ENCODE measurements around the gene D2HGDH. TPM values are rescaled to one million over a fixed set of nuclear protein-coding genes. Genes with fewer than 3 reads are reported as not detected.

Gene D2HGDH
- total and polyA plus RNA-seq, 10 of the 15 experiments (the other 5 are each of a cell fraction or from before 2014, with no cell fraction given) = 0.52 to 32.1 (median 11.0) TPM

DNA sequence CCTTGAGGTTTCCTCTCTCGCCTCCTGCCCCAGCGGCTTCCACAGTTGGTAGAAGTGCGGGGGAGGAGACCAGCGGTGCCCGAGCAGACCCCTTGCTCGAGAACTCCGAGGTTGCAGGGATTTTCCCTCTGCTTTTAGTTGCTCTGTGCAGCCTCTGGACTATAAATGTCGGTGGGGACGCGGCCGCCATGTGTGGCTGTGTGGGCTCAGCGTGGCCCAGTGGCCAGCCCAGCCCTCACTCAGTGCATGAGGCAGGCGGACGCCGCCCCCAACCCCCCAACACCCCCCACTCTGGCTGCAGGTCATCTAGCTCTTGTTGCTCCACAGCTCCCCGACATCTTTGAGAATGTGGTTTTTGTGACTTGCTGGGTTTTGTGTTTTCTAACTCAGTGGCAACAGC lies 15.3 kb upstream of the D2HGDH start:
- H3K27ac ChIP-seq (ENCODE audit: control insufficient read depth, insufficient read depth) = no peak overlapping the region
- in situ Hi-C loops (cut with MboI) = no loop called here
- no peak for TF ChIP-seq HDAC6 (IDR thresholded peaks at IDR 0.05; ENCODE audit: unreplicated experiment)
- TF ChIP-seq SRF (IDR thresholded peaks at IDR 0.05; ENCODE audit: low read depth in 2 of 2, low read length in 2 of 2) = no peak
- no peak for TF ChIP-seq MEF2B (IDR thresholded peaks at IDR 0.05; ENCODE audit: partially characterized antibody, poor library complexity, severe bottlenecking)
- no peak for TF ChIP-seq NFYB (IDR thresholded peaks at IDR 0.05; ENCODE audit: insufficient read depth, low read depth, low read length)
- TF ChIP-seq TAF1 (IDR thresholded peaks at IDR 0.05; ENCODE audit: borderline replicate concordance, low read depth, low read length) = no peak
- TF ChIP-seq STAT1 (conservative IDR thresholded peaks at IDR 0.05) = no peak
- TF ChIP-seq BHLHE40 (IDR thresholded peaks at IDR 0.05; ENCODE audit: borderline replicate concordance in 1 of 2, low read depth in 2 of 2, low read length in 1 of 2) = no peak
- TF ChIP-seq, protein P1, sequence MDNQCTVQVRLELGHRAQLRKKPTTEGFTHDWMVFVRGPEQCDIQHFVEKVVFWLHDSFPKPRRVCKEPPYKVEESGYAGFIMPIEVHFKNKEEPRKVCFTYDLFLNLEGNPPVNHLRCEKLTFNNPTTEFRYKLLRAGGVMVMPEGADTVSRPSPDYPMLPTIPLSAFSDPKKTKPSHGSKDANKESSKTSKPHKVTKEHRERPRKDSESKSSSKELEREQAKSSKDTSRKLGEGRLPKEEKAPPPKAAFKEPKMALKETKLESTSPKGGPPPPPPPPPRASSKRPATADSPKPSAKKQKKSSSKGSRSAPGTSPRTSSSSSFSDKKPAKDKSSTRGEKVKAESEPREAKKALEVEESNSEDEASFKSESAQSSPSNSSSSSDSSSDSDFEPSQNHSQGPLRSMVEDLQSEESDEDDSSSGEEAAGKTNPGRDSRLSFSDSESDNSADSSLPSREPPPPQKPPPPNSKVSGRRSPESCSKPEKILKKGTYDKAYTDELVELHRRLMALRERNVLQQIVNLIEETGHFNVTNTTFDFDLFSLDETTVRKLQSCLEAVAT (IDR thresholded peaks at IDR 0.05) = no peak
- no peak for TF ChIP-seq CHD2 (IDR thresholded peaks at IDR 0.05; ENCODE audit: borderline replicate concordance, low read depth, low read length)
- TF ChIP-seq ZNF592 (IDR thresholded peaks at IDR 0.05) = no peak
- no peak for TF ChIP-seq SP1 (IDR thresholded peaks at IDR 0.05; ENCODE audit: low read depth, low read length)
- TF ChIP-seq ETV6 (conservative IDR thresholded peaks at IDR 0.05 in 1 of 2, IDR thresholded peaks at IDR 0.05 in 1 of 2; ENCODE audit: borderline replicate concordance in 1 of 2, low read depth in 1 of 2) = no peak
- H3K4me3 ChIP-seq = no peak overlapping the region
- no peaks in the 10 kb centered on the region for H3K4me1 ChIP-seq (ENCODE audit: control insufficient read depth, insufficient read depth, low read length)
- no peak for FAIRE-seq
- no peak overlapping the region for H3K9ac ChIP-seq (ENCODE audit: control insufficient read depth, insufficient read depth, low read length)
- H3K79me2 ChIP-seq (ENCODE audit: control insufficient read depth, insufficient read depth, low read length) = no peaks in the 10 kb centered on the region
- SMC1A ChIA-PET (ENCODE audit: uncharacterized antibody, unreplicated experiment) = no interaction called here
- CTCF ChIA-PET = no interaction called here
- RAD21 ChIA-PET (ENCODE audit: unreplicated experiment) = no interaction called here
- intact Hi-C loops (cut with micrococcal nuclease; ENCODE audit: unreplicated experiment) = no loop called here
- no peak overlapping the region for H3K4me2 ChIP-seq (ENCODE audit: control insufficient read depth, insufficient read depth)
- H3K9me3 ChIP-seq (replicated peaks; ENCODE audit: control insufficient read depth, insufficient read depth, low read length) = peaks cover 19% of the 10 kb centered on the region; the same call in 2 of the 3 replicates
- POLR2A ChIA-PET = no interaction called here
- no peak overlapping the region for H2AFZ ChIP-seq (ENCODE audit: control insufficient read depth, low read depth, low read length)
- H4K20me1 ChIP-seq (ENCODE audit: control insufficient read depth, insufficient read depth) = no peaks in the 10 kb centered on the region
- H3K27me3 ChIP-seq (replicated peaks in 1 of 2; ENCODE audit: control insufficient read depth in 2 of 2, insufficient read depth in 2 of 2, low read length in 1 of 2) = no peaks in the 10 kb centered on the region
- no TSS peak for BruUV-seq (replicated peaks)
- ATAC-seq = no peak
- 91% methylated on average over 16 of the region's 16 CpGs for WGBS (ENCODE audit: insufficient coverage, insufficient replicate concordance, low lambda C conversion rate, missing lambda C conversion rate)
- DNase-seq (ENCODE audit: low read depth, low spot score) = no peak
- H3K36me3 ChIP-seq (ENCODE audit: control insufficient read depth in 2 of 2, insufficient read depth in 2 of 2, low read length in 1 of 2) = peaks cover 14 to 25% of the 10 kb centered on the region in 2 experiments; a peak in 3 of 4 replicates
